Stimulated activated CD4-positive, alpha-beta T cell treated with anti-CD3 and anti-CD28 coated beads, Interleukin-4, amount 100 ng/mL, for 48 hours (primary cell): Measurements from ENCODE around the gene VDR.

Experiments
- DNase-seq, 2 donors: peaks; one replicate each; pipeline ENCODE4 v3.0.0-alpha.2; 2020; ENCODE audit warnings: low read depth in 2 of 2

VDR gene

GRCh38 chr12:47870175-47870781 lies 34.5 kb downstream of the VDR start:
- no peak for DNase-seq

- DNase-seq: no peak
Observed at GRCh38 chr12:47868552-47869031, 36.2 kb downstream of the VDR start.

GRCh38 chr12:47868041-47868440 lies 36.8 kb downstream of the VDR start:
- DNase-seq: no peak

- peak; percentile 49 to 67 for DNase-seq
Observed at GRCh38 chr12:47867495-47867941, 37.3 kb downstream of the VDR start.

- DNase-seq: no peak
Observed at GRCh38 chr12:47864646-47865235, 40.1 kb downstream of the VDR start.

GRCh38 chr12:47863985-47864384 lies 40.8 kb downstream of the VDR start:
- no peak for DNase-seq

GRCh38 chr12:47863467-47863866 lies 41.3 kb downstream of the VDR start:
- DNase-seq: no peak

- DNase-seq: no peak
Observed at GRCh38 chr12:47862881-47863280, 41.9 kb downstream of the VDR start.

GRCh38 chr12:47862167-47862750 lies 42.5 kb downstream of the VDR start:
- DNase-seq: no peak

- DNase-seq: no peak
Observed at GRCh38 chr12:47860873-47861272, 43.9 kb downstream of the VDR start.

GRCh38 chr12:47860279-47860841 lies 44.4 kb downstream of the VDR start:
- DNase-seq: peak in 1 of 2 donors; percentile 38

GRCh38 chr12:47858511-47859266 lies 46.1 kb downstream of the VDR start:
- no peak for DNase-seq

- no peak for DNase-seq
Observed at GRCh38 chr12:47856721-47857575, 47.8 kb downstream of the VDR start.

- no peak for DNase-seq
Observed at GRCh38 chr12:47856094-47856493, 48.7 kb downstream of the VDR start.

- no peak for DNase-seq
Observed at GRCh38 chr12:47855502-47855901, 49.3 kb downstream of the VDR start.

- DNase-seq: no peak
Observed at GRCh38 chr12:47854531-47854930, 50.3 kb downstream of the VDR start.

- DNase-seq: no peak
Observed at GRCh38 chr12:47852096-47852571, 52.7 kb downstream of the VDR start.

GRCh38 chr12:47851303-47851952 lies 53.4 kb downstream of the VDR start:
- no peak for DNase-seq

- no peak for DNase-seq
Observed at GRCh38 chr12:47850153-47851084, 54.4 kb downstream of the VDR start.
